Measurements from ENCODE around the gene ZNF117. TPM values are rescaled to one million over a fixed set of nuclear protein-coding genes. Genes with fewer than 3 reads are reported as not detected.
"Not testable (repeated sequence)": the region's sequence is repeated elsewhere in the genome, so short reads cannot be mapped to it uniquely, and the experiment has no call there.

ZNF117 gene
- 26.0 and 27.7 TPM in 2 replicates for total RNA-seq
- long read RNA-seq, full-length matches to known transcripts, result 5 of 34 reads
- long read RNA-seq, partial matches to known transcripts, result 0 of 34 reads
- long read RNA-seq, other reads (novel, unspliced or antisense), result 29 of 34 reads

DNA sequence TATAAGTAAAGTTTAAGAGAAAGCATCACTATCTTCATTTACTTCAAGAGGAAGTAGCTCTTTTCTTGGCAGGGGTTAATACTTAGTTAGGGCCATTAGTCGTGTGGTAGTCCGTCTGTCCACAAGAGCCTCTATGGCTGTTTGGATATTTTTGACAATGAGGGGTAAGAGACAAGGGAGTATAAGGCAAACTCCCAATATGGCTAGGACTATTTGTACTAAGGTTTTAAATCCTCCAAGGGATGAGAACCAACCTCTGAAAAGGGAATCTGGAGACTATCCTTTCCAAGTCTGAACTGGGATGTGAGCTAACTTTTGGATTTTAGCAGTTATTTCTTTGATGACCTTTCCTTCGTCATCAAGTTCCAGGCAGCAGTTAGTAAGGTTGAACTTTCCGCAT is at the start of gene ZNF117:
TSS of gene ZNF117 (minus strand) at position 101 of the 400 bp plus-strand sequence.
- Mint-ChIP-seq H3K27me3 (ENCODE audit: low read depth) (no peaks in the 10 kb centered on the region), H3K9me3 (peaks cover 43% of the 10 kb centered on the region)

DNA sequence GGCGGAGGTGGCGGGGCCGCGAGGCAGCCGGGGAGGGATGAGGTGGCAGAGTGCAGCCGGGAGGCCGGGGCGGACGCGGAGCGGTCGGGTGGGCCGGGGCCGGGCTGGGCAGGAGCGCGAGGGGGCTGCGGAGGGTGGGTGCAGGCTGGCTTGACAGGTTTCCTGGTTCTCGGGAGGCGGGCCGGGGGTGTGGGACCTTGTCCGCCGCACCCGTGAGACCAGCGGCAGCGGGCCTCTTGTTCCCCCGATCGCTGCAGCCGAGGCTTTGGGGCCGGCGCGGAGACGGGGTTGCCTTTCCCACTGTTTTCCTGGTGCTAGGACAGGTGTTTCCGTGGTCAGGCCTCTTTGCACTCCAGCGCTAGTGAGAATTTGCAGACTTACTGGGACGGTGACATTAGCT is 47.9 kb upstream of the ZNF117 start:
- not testable (repeated sequence) for H3K9me3 Mint-ChIP-seq; H3K36me3 Mint-ChIP-seq (ENCODE audit: low read depth); H3K27me3 Mint-ChIP-seq (ENCODE audit: low read depth)
- H3K4me3 Mint-ChIP-seq, result peak overlapping the region; percentile 92
- peak; percentile 29 for DNase-seq (ENCODE audit: low read depth, low spot score)
- H3K27ac Mint-ChIP-seq (ENCODE audit: unreplicated experiment), result peak overlapping the region; percentile 14
- H3K4me1 Mint-ChIP-seq, result peaks cover 14% of the 10 kb centered on the region

More for the DNA sequence above, at the start of gene ZNF117:
- TF ChIP-seq, protein P1, sequence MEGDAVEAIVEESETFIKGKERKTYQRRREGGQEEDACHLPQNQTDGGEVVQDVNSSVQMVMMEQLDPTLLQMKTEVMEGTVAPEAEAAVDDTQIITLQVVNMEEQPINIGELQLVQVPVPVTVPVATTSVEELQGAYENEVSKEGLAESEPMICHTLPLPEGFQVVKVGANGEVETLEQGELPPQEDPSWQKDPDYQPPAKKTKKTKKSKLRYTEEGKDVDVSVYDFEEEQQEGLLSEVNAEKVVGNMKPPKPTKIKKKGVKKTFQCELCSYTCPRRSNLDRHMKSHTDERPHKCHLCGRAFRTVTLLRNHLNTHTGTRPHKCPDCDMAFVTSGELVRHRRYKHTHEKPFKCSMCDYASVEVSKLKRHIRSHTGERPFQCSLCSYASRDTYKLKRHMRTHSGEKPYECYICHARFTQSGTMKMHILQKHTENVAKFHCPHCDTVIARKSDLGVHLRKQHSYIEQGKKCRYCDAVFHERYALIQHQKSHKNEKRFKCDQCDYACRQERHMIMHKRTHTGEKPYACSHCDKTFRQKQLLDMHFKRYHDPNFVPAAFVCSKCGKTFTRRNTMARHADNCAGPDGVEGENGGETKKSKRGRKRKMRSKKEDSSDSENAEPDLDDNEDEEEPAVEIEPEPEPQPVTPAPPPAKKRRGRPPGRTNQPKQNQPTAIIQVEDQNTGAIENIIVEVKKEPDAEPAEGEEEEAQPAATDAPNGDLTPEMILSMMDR (conservative IDR thresholded peaks at IDR 0.05), result no peak
- Mint-ChIP-seq H3K4me3 (no peak within 1 kb of the TSS), H3K27ac (ENCODE audit: unreplicated experiment) (no peak within 1 kb of the TSS), H3K4me1 (no peaks in the 10 kb centered on the region), H3K36me3 (ENCODE audit: low read depth) (peaks cover 95% of the 10 kb centered on the region)
- no peak for DNase-seq (ENCODE audit: low read depth, low spot score)

DNA sequence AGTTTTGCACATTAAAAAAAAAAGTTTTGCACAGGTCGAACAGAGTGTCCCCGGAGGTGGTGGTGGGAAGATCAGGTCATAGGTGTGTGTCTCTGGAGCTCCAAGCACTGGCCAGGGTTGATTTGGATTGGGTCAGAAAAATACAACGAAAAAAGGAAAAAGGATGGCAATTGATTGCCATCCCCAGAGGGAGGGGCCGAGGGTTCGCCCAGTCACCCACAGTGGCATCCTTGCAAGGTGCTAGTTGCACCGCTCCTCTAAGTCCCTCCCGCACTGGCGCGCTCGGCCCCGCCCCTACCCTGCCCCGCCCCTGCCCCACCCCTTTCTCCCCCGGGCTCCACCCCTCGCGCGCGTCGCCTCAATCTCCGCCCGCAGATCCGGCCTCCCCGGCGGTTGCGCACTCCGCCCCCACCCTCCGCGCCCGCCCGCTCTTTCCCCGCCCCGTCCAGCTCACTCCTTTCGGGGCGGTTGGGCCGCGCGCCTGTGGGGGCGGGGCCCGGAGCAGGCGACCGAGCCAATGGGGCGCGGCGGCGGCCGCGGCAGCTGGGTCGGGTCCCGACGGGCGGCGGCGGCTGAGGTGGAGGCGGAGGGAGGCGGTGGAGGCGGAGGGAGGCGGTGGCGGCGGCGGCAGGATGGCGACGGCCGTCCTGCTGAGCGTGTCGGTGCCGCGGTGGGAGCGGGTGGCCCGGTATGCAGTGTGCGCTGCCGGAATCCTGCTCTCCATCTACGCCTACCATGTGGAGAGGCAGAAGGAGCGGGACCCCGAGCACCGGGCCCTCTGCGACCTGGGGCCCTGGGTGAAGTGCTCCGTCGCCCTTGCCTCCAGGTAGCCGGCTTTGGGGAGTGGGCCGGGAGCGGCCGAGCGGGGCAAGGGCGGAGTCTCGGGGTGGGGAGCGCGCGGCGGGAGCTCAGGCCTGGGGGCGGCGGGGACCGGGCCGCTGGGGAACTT is 47.2 kb upstream of the ZNF117 start:
- DNase-seq (ENCODE audit: low read depth, low spot score), result peak; percentile 79
- H3K27ac Mint-ChIP-seq (ENCODE audit: unreplicated experiment), result no peak overlapping the region
- H3K9me3 Mint-ChIP-seq, result no peaks in the 10 kb centered on the region
- peaks cover 14% of the 10 kb centered on the region for H3K4me1 Mint-ChIP-seq
- H3K4me3 Mint-ChIP-seq, result peak overlapping the region; percentile 81
- H3K36me3 Mint-ChIP-seq (ENCODE audit: low read depth), result no peaks in the 10 kb centered on the region
- no peaks in the 10 kb centered on the region for H3K27me3 Mint-ChIP-seq (ENCODE audit: low read depth)
- TF ChIP-seq, protein P1 (conservative IDR thresholded peaks at IDR 0.05), result peak; percentile 49

DNA sequence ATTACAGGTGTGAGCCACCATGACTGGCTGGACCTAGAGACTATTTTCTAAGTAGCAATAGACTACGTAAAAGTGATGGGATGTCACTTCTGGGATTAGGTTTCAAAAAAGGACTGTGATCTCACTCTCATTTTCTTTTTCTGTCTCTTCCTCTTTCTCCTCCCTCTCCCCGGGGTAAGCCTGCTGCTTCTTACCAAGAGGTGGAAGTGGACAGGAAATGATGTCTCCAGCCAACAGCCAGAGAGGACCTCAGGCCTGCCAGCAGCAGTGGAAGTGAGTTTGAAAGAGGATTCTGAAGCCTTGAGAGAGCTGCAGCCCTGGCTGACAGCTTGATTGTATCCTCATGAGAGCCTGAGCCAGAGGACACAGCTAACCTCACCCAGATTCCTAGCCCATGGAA is 45.7 kb upstream of the ZNF117 start:
- Mint-ChIP-seq H3K4me1 (peaks cover 14% of the 10 kb centered on the region), H3K4me3 (peak overlapping the region; percentile 75)
- not testable (repeated sequence) for DNase-seq (ENCODE audit: low read depth, low spot score); H3K27me3 Mint-ChIP-seq (ENCODE audit: low read depth); H3K27ac Mint-ChIP-seq (ENCODE audit: unreplicated experiment); H3K9me3 Mint-ChIP-seq; H3K36me3 Mint-ChIP-seq (ENCODE audit: low read depth)

DNA sequence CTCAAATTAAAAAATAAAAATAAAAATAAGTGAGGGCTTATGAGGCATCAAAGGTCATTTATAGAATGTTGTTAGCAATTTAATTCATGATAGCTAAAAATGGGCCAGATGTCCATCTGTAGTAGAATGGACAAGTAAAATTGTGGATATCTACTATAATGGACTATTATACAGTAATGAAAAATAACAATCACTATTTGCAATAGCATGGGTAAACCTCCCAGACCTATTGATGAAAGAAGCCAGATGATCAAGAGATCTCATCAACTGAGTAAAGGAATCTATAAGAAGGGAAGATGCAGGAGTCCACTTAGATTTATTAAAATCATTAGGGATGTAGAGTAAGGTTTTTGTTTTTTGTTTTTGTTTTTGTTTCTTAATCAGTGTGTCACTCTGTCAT is 44.6 kb upstream of the ZNF117 start:
- not testable (repeated sequence) for H3K27ac Mint-ChIP-seq (ENCODE audit: unreplicated experiment); H3K9me3 Mint-ChIP-seq; DNase-seq (ENCODE audit: low read depth, low spot score); H3K27me3 Mint-ChIP-seq (ENCODE audit: low read depth); H3K36me3 Mint-ChIP-seq (ENCODE audit: low read depth)
- peak overlapping the region; percentile 47 for H3K4me3 Mint-ChIP-seq
- peaks cover 14% of the 10 kb centered on the region for H3K4me1 Mint-ChIP-seq

DNA sequence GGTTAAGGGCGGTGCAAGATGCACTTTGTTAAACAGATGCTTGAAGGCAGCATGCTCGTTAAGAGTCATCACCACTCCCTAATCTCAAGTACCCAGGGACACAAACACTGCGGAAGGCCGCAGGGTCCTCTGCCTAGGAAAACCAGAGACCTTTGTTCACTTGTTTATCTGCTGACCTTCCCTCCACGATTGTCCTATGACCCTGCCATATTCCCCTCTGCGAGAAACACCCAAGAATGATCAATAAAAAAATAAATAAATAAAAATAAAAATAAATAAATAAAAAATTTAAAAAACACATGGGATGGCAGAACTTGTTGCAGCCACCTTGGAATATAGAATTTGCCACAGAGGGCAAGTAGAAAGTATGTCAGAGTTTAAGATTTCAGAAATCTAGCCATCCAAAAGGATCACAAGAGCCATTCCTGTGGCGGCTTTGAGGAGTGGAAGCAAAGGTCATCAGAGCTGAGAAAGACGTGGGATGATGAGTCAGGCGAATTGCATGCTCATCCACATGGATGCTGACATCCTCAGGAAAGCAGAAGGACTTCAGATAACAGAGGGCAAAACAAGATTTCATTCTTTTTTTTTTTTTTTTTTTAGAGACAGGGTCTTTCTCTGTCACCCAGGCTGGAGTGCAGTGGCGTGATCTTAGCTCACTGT is 43.4 kb upstream of the ZNF117 start:
- H3K9me3 Mint-ChIP-seq; H3K36me3 Mint-ChIP-seq (ENCODE audit: low read depth); H3K4me3 Mint-ChIP-seq; H3K4me1 Mint-ChIP-seq; H3K27me3 Mint-ChIP-seq (ENCODE audit: low read depth); DNase-seq (ENCODE audit: low read depth, low spot score); H3K27ac Mint-ChIP-seq (ENCODE audit: unreplicated experiment): not testable (repeated sequence)

DNA sequence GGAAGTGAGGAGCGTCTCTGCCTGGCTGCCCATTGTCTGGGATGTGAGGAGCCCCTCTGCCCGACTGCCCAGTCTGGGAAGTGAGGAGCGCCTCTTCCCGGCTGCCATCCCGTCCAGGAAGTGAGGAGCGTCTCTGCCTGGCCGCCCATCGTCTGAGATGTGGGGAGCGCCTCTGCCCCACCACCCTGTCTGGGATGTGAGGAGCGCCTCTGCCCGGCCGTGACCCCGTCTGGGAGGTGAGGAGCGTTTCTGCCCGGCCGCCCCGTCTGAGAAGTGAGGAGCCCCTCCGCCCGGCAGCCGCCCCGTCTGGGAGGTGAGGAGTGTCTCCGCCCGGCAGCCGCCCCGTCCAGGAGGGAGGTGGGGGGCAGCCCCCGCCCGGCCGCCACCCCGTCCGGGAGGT is 42.6 kb upstream of the ZNF117 start:
- H3K4me1 Mint-ChIP-seq; H3K9me3 Mint-ChIP-seq; H3K4me3 Mint-ChIP-seq; H3K36me3 Mint-ChIP-seq (ENCODE audit: low read depth); DNase-seq (ENCODE audit: low read depth, low spot score); H3K27me3 Mint-ChIP-seq (ENCODE audit: low read depth); H3K27ac Mint-ChIP-seq (ENCODE audit: unreplicated experiment): not testable (repeated sequence)

DNA sequence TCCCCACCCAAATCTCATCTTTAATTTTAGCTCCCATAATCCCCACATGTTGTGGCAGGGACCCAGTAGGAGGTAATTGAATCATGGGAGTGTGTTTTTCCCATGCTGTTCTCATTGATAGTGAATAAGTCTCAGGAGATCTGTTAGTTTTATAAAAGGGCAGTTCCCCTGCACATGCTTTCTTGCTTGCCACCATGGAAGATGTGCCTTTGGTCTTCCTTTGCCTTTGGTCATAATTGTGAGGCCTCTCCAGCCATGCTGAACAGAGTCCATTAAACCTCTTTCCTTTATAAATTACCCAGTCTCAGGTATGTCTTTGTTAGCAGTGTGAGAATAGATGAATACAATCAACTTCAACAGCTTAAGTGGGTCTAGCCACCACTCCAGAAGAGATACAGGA is 34.2 kb upstream of the ZNF117 start:
- H3K4me1 Mint-ChIP-seq; H3K4me3 Mint-ChIP-seq; H3K27ac Mint-ChIP-seq (ENCODE audit: unreplicated experiment); H3K27me3 Mint-ChIP-seq (ENCODE audit: low read depth); DNase-seq (ENCODE audit: low read depth, low spot score); H3K9me3 Mint-ChIP-seq; H3K36me3 Mint-ChIP-seq (ENCODE audit: low read depth): not testable (repeated sequence)

DNA sequence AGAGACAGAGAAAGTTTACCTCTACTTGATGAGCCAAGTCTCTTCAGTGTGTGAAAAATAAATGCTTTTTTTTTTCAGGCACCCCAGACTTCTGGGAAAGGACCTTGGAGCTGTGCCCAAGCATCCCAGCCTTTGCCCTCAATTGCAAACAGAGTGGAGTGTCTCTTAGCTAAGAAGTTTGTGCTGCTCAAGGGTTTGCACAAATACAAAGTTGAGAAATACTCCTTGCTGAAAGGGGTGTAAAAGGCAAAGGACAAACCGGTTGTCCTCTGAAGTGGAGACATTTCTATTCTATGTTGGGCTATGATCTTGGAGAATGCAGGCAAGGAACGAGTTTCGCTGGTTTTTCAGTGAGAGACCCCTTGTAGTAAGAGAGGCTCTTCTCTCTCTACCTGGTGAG is 30.1 kb upstream of the ZNF117 start:
- H3K9me3 Mint-ChIP-seq; DNase-seq (ENCODE audit: low read depth, low spot score); H3K36me3 Mint-ChIP-seq (ENCODE audit: low read depth); H3K4me1 Mint-ChIP-seq; H3K4me3 Mint-ChIP-seq; H3K27me3 Mint-ChIP-seq (ENCODE audit: low read depth); H3K27ac Mint-ChIP-seq (ENCODE audit: unreplicated experiment): not testable (repeated sequence)

DNA sequence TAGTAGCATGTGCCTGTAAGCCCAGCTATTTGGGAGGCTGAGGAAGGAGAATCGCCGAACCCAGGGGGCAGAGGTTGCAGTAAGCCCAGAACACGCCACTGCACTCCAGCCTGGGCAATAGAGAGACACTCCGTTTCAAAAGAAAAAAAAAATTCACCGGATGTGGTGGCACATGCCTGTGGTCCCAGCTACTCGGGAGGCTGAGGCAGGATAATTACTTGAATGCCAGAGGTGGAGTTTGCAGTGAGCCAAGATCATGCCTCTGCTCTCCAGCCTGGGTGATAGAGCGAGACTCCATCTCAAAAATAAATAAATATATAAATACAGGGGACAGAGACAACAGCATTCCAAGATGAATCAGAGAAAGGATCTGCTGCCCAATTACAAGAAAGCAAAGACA is 19.0 kb upstream of the ZNF117 start:
- H3K36me3 Mint-ChIP-seq (ENCODE audit: low read depth); H3K27me3 Mint-ChIP-seq (ENCODE audit: low read depth); H3K4me3 Mint-ChIP-seq; DNase-seq (ENCODE audit: low read depth, low spot score); H3K27ac Mint-ChIP-seq (ENCODE audit: unreplicated experiment); H3K9me3 Mint-ChIP-seq: not testable (repeated sequence)
- peaks cover 22% of the 10 kb centered on the region for H3K4me1 Mint-ChIP-seq

DNA sequence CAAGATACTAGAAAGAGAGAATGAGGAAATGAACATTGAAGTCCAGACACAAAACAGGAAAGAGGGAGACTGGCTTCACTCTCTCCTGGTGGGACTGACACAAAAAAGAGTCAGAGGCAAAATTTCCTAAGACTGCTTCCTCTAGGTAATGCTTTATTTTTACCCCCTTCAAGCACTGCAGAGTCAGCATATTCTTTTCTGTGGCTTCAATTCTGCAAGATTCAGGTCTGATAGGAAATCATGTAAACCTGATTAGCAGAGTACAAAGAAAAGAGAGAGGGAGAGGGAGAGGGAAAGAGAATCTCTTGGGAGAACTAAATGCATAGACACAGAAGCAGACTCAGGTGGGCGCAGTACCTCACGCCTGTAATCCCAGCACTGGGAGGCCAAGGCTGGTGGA is 18.6 kb upstream of the ZNF117 start:
- not testable (repeated sequence) for DNase-seq (ENCODE audit: low read depth, low spot score); H3K27me3 Mint-ChIP-seq (ENCODE audit: low read depth)

More for the DNA sequence above, 18.6 kb upstream of the ZNF117 start:
- peaks cover 27% of the 10 kb centered on the region for H3K4me1 Mint-ChIP-seq
- H3K9me3 Mint-ChIP-seq; H3K4me3 Mint-ChIP-seq; H3K27ac Mint-ChIP-seq (ENCODE audit: unreplicated experiment): not testable (repeated sequence)
- H3K36me3 Mint-ChIP-seq (ENCODE audit: low read depth), result peaks cover 12% of the 10 kb centered on the region

Measured in neural crest cell (in vitro differentiated cells).